ENCODE measurements around the gene ATP5F1C. TPM values are rescaled to one million over a fixed set of nuclear protein-coding genes. Genes with fewer than 3 reads are reported as not detected.
A peak's percentile ranks its signal among the peaks of the same experiment; 100 is the strongest.

ATP5F1C gene
- total RNA-seq, 1 experiment from 2014 or later: 189 TPM

GRCh38 chr10:7817576-7817975 is 29.6 kb downstream of the ATP5F1C start:
- ChIA-PET CTCF (interaction anchor here (0.7 kb wide), 1 partner anchor 1485 kb away, joined by 3 read pairs; no protein-coding TSS in a partner anchor), POLR2A (no interaction called here)
- no peaks in the 10 kb centered on the region for H3K9me3 ChIP-seq (ENCODE audit: control insufficient read depth, insufficient read depth, low read depth, low read length)
- no peaks in the 10 kb centered on the region for H3K27me3 ChIP-seq (ENCODE audit: control insufficient read depth, insufficient read depth, low read length)
- intact Hi-C loops (cut with micrococcal nuclease; ENCODE audit: unreplicated experiment) (no loop called here), in situ Hi-C loops (cut with HindIII; ENCODE audit: low pct_unique_long_range_greater_than_20kb, low sequenced_read_pairs) (no loop called here)
- ATAC-seq (no peak), DNase-seq (ENCODE audit: low read depth, low spot score) (no peak)
- peak overlapping the region; percentile 76 for H3K27ac ChIP-seq (ENCODE audit: low read length)
- no peak for TF ChIP-seq CTCF (IDR thresholded peaks at IDR 0.05)
- no peak for TF ChIP-seq TCF7L2 (IDR thresholded peaks at IDR 0.05; ENCODE audit: low read depth, low read length)
- TF ChIP-seq REST (IDR thresholded peaks at IDR 0.05; ENCODE audit: insufficient read depth in 1 of 2, low read depth in 2 of 2, low read length in 1 of 2): no peak
- no peak for TF ChIP-seq SIN3A (IDR thresholded peaks at IDR 0.05; ENCODE audit: borderline replicate concordance, insufficient read depth, low read depth, low read length)
- TF ChIP-seq POLR2AphosphoS5 (IDR thresholded peaks at IDR 0.05; ENCODE audit: low read depth, low read length): no peak
- no TSS peak for BruUV-seq (replicated peaks)
- H3K4me3 ChIP-seq (ENCODE audit: low read depth in 2 of 2, low read length in 2 of 2): peak overlapping the region; percentile 90 to 91
- H3K4me1 ChIP-seq (ENCODE audit: control insufficient read depth, insufficient read depth, low read length): peaks cover 4% of the 10 kb centered on the region; the same call in 1 of the 2 replicates
- no peaks in the 10 kb centered on the region; the same call in 1 of the 2 replicates for H3K36me3 ChIP-seq (ENCODE audit: control insufficient read depth, insufficient read depth, low read length)

- in situ Hi-C loops (cut with HindIII; ENCODE audit: low pct_unique_long_range_greater_than_20kb, low sequenced_read_pairs): no loop called here
- peaks cover 4% of the 10 kb centered on the region; the same call in 1 of the 2 replicates for H3K4me1 ChIP-seq (ENCODE audit: control insufficient read depth, insufficient read depth, low read length)
- H3K36me3 ChIP-seq (ENCODE audit: control insufficient read depth, insufficient read depth, low read length): no peaks in the 10 kb centered on the region; the same call in 1 of the 2 replicates
- intact Hi-C loops (cut with micrococcal nuclease; ENCODE audit: unreplicated experiment): no loop called here
- BruUV-seq (replicated peaks): TSS peak; percentile 92
- no peaks in the 10 kb centered on the region for H3K27me3 ChIP-seq (ENCODE audit: control insufficient read depth, insufficient read depth, low read length)
- ChIA-PET CTCF (interaction anchor here (0.7 kb wide), 1 partner anchor 1485 kb away, joined by 3 read pairs; no protein-coding TSS in a partner anchor), POLR2A (no interaction called here)
- ATAC-seq: peak; percentile 28
- H3K27ac ChIP-seq (ENCODE audit: low read length): peak overlapping the region; percentile 76
- H3K9me3 ChIP-seq (ENCODE audit: control insufficient read depth, insufficient read depth, low read depth, low read length): no peaks in the 10 kb centered on the region
- H3K4me3 ChIP-seq (ENCODE audit: low read depth in 2 of 2, low read length in 2 of 2): peak overlapping the region; percentile 90 to 91
- no peak for DNase-seq (ENCODE audit: low read depth, low spot score)
- TF ChIP-seq REST (IDR thresholded peaks at IDR 0.05; ENCODE audit: insufficient read depth in 1 of 2, low read depth in 2 of 2, low read length in 1 of 2): no peak
- no peak for TF ChIP-seq POLR2AphosphoS5 (IDR thresholded peaks at IDR 0.05; ENCODE audit: low read depth, low read length)
- no peak for TF ChIP-seq SIN3A (IDR thresholded peaks at IDR 0.05; ENCODE audit: borderline replicate concordance, insufficient read depth, low read depth, low read length)
- no peak for TF ChIP-seq CTCF (IDR thresholded peaks at IDR 0.05)
- TF ChIP-seq TCF7L2 (IDR thresholded peaks at IDR 0.05; ENCODE audit: low read depth, low read length): no peak
These were observed 30.0 kb downstream of the ATP5F1C start for GRCh38 chr10:7817984-7818294.
